Esophagus muscularis mucosa (tissue), 4 donors: ENCODE measurements around the gene ATP1B2. TPM values are rescaled to one million over a fixed set of nuclear protein-coding genes. Genes with fewer than 3 reads are reported as not detected.
A peak's percentile ranks its signal among the peaks of the same experiment; 100 is the strongest.
"Not testable (repeated sequence)": the region's sequence is repeated elsewhere in the genome, so short reads cannot be mapped to it uniquely, and the experiment has no call there.

Experiments used
- DNase-seq: peaks from one replicate; pipeline ENCODE4 v3.0.0-alpha.2; 2017; ENCODE audit errors: extremely low spot score
- H3K27ac ChIP-seq, 4 donors: fragments of 200-600 bp; sonication (generic); replicated peaks in 1 of 4; 1 replicate in 3 of 4; 2 replicates in 1 of 4; pipeline ENCODE4 v1.5.1; 2016 to 2019; ENCODE audit warnings: mild to moderate bottlenecking in 1 of 4
- H3K27me3 ChIP-seq, 4 donors: fragments of 200-600 bp; sonication (generic); one replicate each; pipeline versions ENCODE4 v1.5.1 to v1.6.0; 2016 to 2019
- H3K36me3 ChIP-seq, 4 donors: fragments of 200-600 bp; sonication (generic); one replicate each; pipeline ENCODE4 v1.5.1; 2016 to 2019
- H3K4me1 ChIP-seq, 4 donors: fragments of 200-600 bp; sonication (generic); one replicate each; pipeline ENCODE4 v1.5.1; 2016 to 2019
- H3K4me3 ChIP-seq, 4 donors: fragments of 200-600 bp; sonication (generic); 1 replicate in 2 of 4; 2 replicates in 2 of 4; pipeline ENCODE4 v1.5.1; 2016 to 2019; ENCODE audit warnings: mild to moderate bottlenecking in 4 of 4, moderate library complexity in 1 of 4
- H3K9me3 ChIP-seq, 4 donors: fragments of 200-600 bp; sonication (generic); 1 replicate in 3 of 4; 2 replicates in 1 of 4; pipeline ENCODE4 v1.5.1; 2016 to 2019
- EP300 ChIP-seq: sonication (generic); formaldehyde crosslinking; IDR thresholded peaks from one replicate; pipeline ENCODE4 v1.6.1; 2017; ENCODE audit warnings: antibody characterized with exemption
- POLR2A ChIP-seq: fragments of 450-650 bp; IDR thresholded peaks from one replicate; pipeline ENCODE4 v1.6.1; 2017; ENCODE audit warnings: antibody characterized with exemption, moderate library complexity, mild to moderate bottlenecking, low read depth
- POLR2AphosphoS5 ChIP-seq, 2 donors: sonication (generic); formaldehyde crosslinking; IDR thresholded peaks; one replicate each; pipeline ENCODE4 v1.6.1; 2017; ENCODE audit warnings: antibody characterized with exemption in 2 of 2
- WGBS: methylation state at CpG from one replicate; pipeline ENCODE4 v1.1.5; 2018; 5-methylcytosine and 5-hydroxymethylcytosine counted together
- intact Hi-C: fragments of 100-400 bp; cut with DNase I; formaldehyde crosslinking; loops from one replicate; pipeline ENCODE4 v1.15.1; 2023
- total RNA-seq, 4 donors: library from RNA; depleted of rRNA; stranded (reverse); fragments of >200 nt; gene quantifications; one replicate each; pipeline versions ENCODE4 v1.1.0 to v1.2.1, GENCODE V29; 2016
- TF ChIP-seq, protein P1 (sequence below), 3 experiments: fragments of 200-600 bp in 2 of 3; fragments of 450-650 bp in 1 of 3; sonication (generic) in 2 of 3; IDR thresholded peaks; one replicate each; pipeline ENCODE4 v1.5.1; 2017 to 2019; ENCODE audit warnings: antibody characterized with exemption in 3 of 3, mild to moderate bottlenecking in 2 of 3, moderate library complexity in 1 of 3

The ATP1B2 gene
- total RNA-seq, 4 donors from 2014 or later: 1.6 to 2.9 (median 2.2) TPM

GRCh38 chr17:7620835-7621234 is 29.9 kb upstream of the ATP1B2 start:
- WGBS: 90% methylated on average over 8 of the region's 8 CpGs
- TF ChIP-seq POLR2AphosphoS5 (IDR thresholded peaks at IDR 0.05): no peak
- TF ChIP-seq EP300: no peak
- no peak for TF ChIP-seq POLR2A
- TF ChIP-seq, protein P1, sequence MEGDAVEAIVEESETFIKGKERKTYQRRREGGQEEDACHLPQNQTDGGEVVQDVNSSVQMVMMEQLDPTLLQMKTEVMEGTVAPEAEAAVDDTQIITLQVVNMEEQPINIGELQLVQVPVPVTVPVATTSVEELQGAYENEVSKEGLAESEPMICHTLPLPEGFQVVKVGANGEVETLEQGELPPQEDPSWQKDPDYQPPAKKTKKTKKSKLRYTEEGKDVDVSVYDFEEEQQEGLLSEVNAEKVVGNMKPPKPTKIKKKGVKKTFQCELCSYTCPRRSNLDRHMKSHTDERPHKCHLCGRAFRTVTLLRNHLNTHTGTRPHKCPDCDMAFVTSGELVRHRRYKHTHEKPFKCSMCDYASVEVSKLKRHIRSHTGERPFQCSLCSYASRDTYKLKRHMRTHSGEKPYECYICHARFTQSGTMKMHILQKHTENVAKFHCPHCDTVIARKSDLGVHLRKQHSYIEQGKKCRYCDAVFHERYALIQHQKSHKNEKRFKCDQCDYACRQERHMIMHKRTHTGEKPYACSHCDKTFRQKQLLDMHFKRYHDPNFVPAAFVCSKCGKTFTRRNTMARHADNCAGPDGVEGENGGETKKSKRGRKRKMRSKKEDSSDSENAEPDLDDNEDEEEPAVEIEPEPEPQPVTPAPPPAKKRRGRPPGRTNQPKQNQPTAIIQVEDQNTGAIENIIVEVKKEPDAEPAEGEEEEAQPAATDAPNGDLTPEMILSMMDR (IDR thresholded peaks at IDR 0.05): no peak

DNA sequence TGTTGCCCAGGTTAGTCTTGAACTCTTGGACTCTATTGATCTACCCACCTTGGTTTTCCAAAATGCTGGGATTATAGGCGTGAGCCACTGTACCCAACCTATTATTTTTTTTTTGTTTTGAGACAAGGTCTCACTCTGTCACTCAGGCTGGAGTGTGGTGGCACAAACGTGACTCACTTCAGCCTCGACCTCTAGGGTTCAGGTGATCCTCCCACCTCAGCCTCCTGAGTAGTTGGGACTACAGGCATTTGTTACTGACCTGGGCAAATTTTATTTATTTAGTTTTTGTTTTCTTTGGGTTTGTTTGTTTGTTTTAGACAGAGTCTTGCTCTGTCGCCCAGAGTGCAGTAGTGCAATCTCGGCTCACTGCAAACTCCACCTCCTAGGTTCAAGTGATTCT is 27.1 kb upstream of the ATP1B2 start:
- 88% methylated on average over 5 of the region's 5 CpGs for WGBS
- no peak for DNase-seq
- Histone ChIP-seq H3K27ac (no peak overlapping the region), H3K4me3 (no peak overlapping the region), H3K9me3 (no peaks in the 10 kb centered on the region), H3K27me3 (no peaks in the 10 kb centered on the region), H3K36me3 (peaks cover 0 to 8% (median 2%) of the 10 kb centered on the region in 4 donors), H3K4me1 (peaks cover 9 to 19% (median 17%) of the 10 kb centered on the region in 4 donors)
- no peak for TF ChIP-seq POLR2AphosphoS5 (IDR thresholded peaks at IDR 0.05)
- no peak for TF ChIP-seq EP300
- TF ChIP-seq, protein P1 (IDR thresholded peaks at IDR 0.05): no peak
- no peak for TF ChIP-seq POLR2A
- intact Hi-C loops: no loop called here

More at GRCh38 chr17:7620835-7621234, 29.9 kb upstream of the ATP1B2 start:
- peaks cover 0 to under 1% (median under 1%) of the 10 kb centered on the region in 4 donors for H3K4me1 ChIP-seq
- no peak overlapping the region for H3K27ac ChIP-seq
- no peak for DNase-seq
- H3K27me3 ChIP-seq: no peaks in the 10 kb centered on the region
- intact Hi-C loops: no loop called here
- H3K36me3 ChIP-seq: peaks cover 0 to 3% (median 0%) of the 10 kb centered on the region in 4 donors
- no peaks in the 10 kb centered on the region for H3K9me3 ChIP-seq
- no peak overlapping the region for H3K4me3 ChIP-seq

DNA sequence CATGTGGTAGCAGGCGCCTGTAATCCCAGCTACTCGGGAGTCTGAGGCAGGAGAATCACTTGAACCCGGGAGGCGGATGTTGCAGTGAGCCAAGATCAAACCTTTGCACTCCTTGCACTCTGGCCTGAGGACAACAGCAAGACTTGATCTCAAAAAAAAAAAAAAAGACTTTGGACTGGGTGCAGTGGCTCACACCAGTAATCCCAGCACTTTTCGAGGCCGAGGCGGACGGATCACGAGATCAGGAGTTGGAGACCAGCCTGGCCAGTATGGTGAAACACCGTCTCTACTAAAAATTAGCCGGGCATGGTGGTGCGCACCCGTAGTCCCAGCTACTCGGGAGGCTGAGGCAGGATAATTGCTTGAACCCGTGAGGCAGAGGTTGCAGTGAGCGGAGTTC is 25.0 kb upstream of the ATP1B2 start:
- intact Hi-C loops, H3K27ac ChIP-seq, H3K4me3 ChIP-seq, H3K36me3 ChIP-seq, DNase-seq, H3K9me3 ChIP-seq, H3K27me3 ChIP-seq: not testable (repeated sequence)
- 95% methylated on average over 16 of the region's 16 CpGs for WGBS
- H3K4me1 ChIP-seq: peaks cover 9 to 19% (median 17%) of the 10 kb centered on the region in 4 donors

DNA sequence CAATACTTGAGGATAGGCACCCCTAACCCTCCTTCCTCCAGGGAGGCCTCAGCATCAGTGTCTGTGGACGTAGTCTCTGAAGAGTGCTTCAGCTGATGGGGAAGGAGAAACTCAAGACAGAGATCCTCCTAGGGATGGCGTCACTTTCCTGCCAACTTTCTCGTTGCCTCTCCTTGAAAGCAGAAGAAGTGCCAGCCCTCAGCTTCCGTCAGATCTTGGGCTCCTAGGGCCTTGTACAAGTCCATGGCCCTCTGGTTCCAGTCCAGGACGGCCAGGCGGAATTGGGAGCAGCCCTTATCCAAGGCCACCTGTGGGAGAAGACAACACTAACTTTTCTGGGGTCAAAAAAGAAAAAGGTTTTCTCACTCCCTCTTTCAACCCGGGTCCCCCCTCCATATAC is 24.4 kb upstream of the ATP1B2 start:
- intact Hi-C loops: no loop called here
- 84% methylated on average over 7 of the region's 7 CpGs for WGBS
- peaks cover 9 to 19% (median 17%) of the 10 kb centered on the region in 4 donors for H3K4me1 ChIP-seq

DNA sequence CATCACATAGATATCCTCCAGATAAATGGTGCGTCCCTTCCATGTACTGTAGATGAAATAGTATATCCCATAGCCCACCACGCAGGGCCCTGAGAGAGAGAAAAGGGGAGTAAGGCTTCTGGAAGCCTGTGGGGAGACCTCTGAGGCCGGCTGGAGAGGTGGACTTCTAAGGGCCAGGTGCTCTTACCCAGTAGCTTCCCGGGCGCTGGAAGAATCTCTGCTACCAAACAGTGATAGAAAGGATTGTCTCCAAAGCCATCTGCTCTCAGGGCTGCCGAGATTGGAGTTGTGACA is 23.8 kb upstream of the ATP1B2 start:
- WGBS: 14% methylated on average over 6 of the region's 6 CpGs
- intact Hi-C loops: no loop called here
- peak overlapping the region; percentile 91 to 97 (median 96) for H3K27ac ChIP-seq
- peaks cover 0 to 8% (median 2%) of the 10 kb centered on the region in 4 donors for H3K36me3 ChIP-seq
- H3K9me3 ChIP-seq: no peaks in the 10 kb centered on the region
- H3K4me3 ChIP-seq: peak overlapping the region; percentile 71 to 85 (median 82)
- DNase-seq: no peak
- no peaks in the 10 kb centered on the region for H3K27me3 ChIP-seq
- TF ChIP-seq POLR2A: no peak
- TF ChIP-seq, protein P1 (IDR thresholded peaks at IDR 0.05): no peak
- no peak for TF ChIP-seq EP300
- no peak for TF ChIP-seq POLR2AphosphoS5 (IDR thresholded peaks at IDR 0.05)
- peaks cover 9 to 19% (median 17%) of the 10 kb centered on the region in 4 donors for H3K4me1 ChIP-seq

More for the DNA sequence above, 24.4 kb upstream of the ATP1B2 start:
- TF ChIP-seq POLR2A: no peak
- TF ChIP-seq, protein P1 (IDR thresholded peaks at IDR 0.05): no peak
- no peak for TF ChIP-seq EP300
- no peak for TF ChIP-seq POLR2AphosphoS5 (IDR thresholded peaks at IDR 0.05)
- Histone ChIP-seq H3K9me3 (no peaks in the 10 kb centered on the region), H3K4me3 (peak overlapping the region in 3 of 4 donors; percentile 71 to 84 (median 80)), H3K27me3 (no peaks in the 10 kb centered on the region), H3K27ac (peak overlapping the region; percentile 91 to 97 (median 96)), H3K36me3 (peaks cover 0 to 8% (median 2%) of the 10 kb centered on the region in 4 donors)
- DNase-seq: no peak
